HepG2 (cell line): ENCODE data around the gene ALDH3B1. TPM values are rescaled to one million over a fixed set of nuclear protein-coding genes. Genes with fewer than 3 reads are reported as not detected.
A peak's percentile ranks its signal among the peaks of the same experiment; 100 is the strongest.

Experiments
- ATAC-seq: fragments of 200-7000 bp; cut with Tn5 transposase; 3 replicates; pipeline ENCODE4 v1.9.1; 2020; ENCODE audit warnings: mild to moderate bottlenecking, moderate library complexity
- BruUV-seq: library from RNA; stranded (reverse); fragments of 400-500 nt; replicated peaks from 2 replicates; lab custom pipeline; 2021; lab: Mats Ljungman, UMichigan
- CTCF ChIA-PET: fragments of 300-600 bp; formaldehyde crosslinking; extraction: SDS; loops from one replicate; lab custom pipeline; 2021; ENCODE audit warnings: low total read pairs, inconsistent platforms, low intra/inter-chr PET ratio; lab: Yijun Ruan, JAX
- POLR2A ChIA-PET: fragments of 350-600 bp; sonication (Branson Sonifier 250); formaldehyde crosslinking; loops from one replicate; lab custom pipeline; 2020; ENCODE audit warnings: antibody characterized with exemption, inconsistent platforms; lab: Yijun Ruan, JAX
- DNase-seq: peaks from one replicate; pipeline ENCODE4 v3.0.0-alpha.2; 2015; ENCODE audit warnings: low spot score
- FAIRE-seq: peaks from 3 replicates; lab custom pipeline; 2011; peaks lifted over from hg19 to GRCh38; lab: Jason Lieb, UNC
- H2AFZ ChIP-seq: one replicate; pipeline ENCODE4 v1.6.1; 2011; ENCODE audit warnings: low read length, inconsistent platforms
- H3K27ac ChIP-seq: fragments of 300-600 bp; 3 replicates; pipeline ENCODE4 v1.8.0; 2011; ENCODE audit warnings: mixed run types, mild to moderate bottlenecking, mixed read lengths, low read length, inconsistent platforms; ENCODE audit not compliant: insufficient read depth; ENCODE audit errors: extremely low read length
- H3K27me3 ChIP-seq, 2 experiments: fragments of 200-600 bp in 1 of 2; 2 replicates in 1 of 2; 3 replicates in 1 of 2; pipeline versions ENCODE4 v1.6.0 to v1.8.0; 2011; ENCODE audit warnings: low read length in 2 of 2, mild to moderate bottlenecking in 2 of 2, moderate library complexity in 2 of 2, inconsistent platforms in 1 of 2; ENCODE audit not compliant: insufficient read depth in 2 of 2, control insufficient read depth in 1 of 2
- H3K36me3 ChIP-seq, 2 experiments: fragments of 200-600 bp in 1 of 2; replicated peaks in 1 of 2; 2 replicates in 1 of 2; 3 replicates in 1 of 2; pipeline versions ENCODE4 v1.5.1 to v1.8.0; 2011; ENCODE audit warnings: low read length in 2 of 2, inconsistent platforms in 1 of 2; ENCODE audit not compliant: insufficient read depth in 2 of 2, control insufficient read depth in 1 of 2
- H3K4me1 ChIP-seq: 2 replicates; pipeline ENCODE4 v1.5.1; 2012; ENCODE audit warnings: low read length, inconsistent platforms; ENCODE audit not compliant: insufficient read depth
- H3K4me2 ChIP-seq: 2 replicates; pipeline ENCODE4 v1.6.0; 2011; ENCODE audit warnings: low read depth, low read length, inconsistent platforms
- H3K4me3 ChIP-seq, 3 experiments: fragments of 200-600 bp in 1 of 3; sonication (generic), shearing (Covaris generic) in 1 of 3; replicated peaks in 1 of 3; 2 replicates each; pipeline ENCODE4 v1.5.1; 2011 to 2016; ENCODE audit warnings: low read length in 3 of 3, inconsistent platforms in 2 of 3, low read depth in 2 of 3, mild to moderate bottlenecking in 2 of 3, control low read depth in 1 of 3, mixed read lengths in 1 of 3; ENCODE audit not compliant: insufficient read depth in 1 of 3
- H3K79me2 ChIP-seq: one replicate; pipeline ENCODE4 v1.6.1; 2011; ENCODE audit warnings: low read length, inconsistent platforms; ENCODE audit not compliant: insufficient read depth
- H3K9ac ChIP-seq: 2 replicates; pipeline ENCODE4 v1.6.0; 2011; ENCODE audit warnings: mild to moderate bottlenecking, low read depth, low read length, inconsistent platforms; ENCODE audit not compliant: insufficient read depth
- H3K9me3 ChIP-seq: 2 replicates; pipeline ENCODE4 v1.5.1; 2012; ENCODE audit warnings: mild to moderate bottlenecking, low read length
- H4K20me1 ChIP-seq: 2 replicates; pipeline ENCODE4 v1.6.0; 2011; ENCODE audit warnings: inconsistent platforms, mild to moderate bottlenecking, low read length, moderate library complexity; ENCODE audit not compliant: insufficient read depth
- HDAC1 ChIP-seq: sonication (generic); formaldehyde crosslinking; IDR thresholded peaks from 2 replicates; pipeline ENCODE4 v1.5.1; 2020; ENCODE audit warnings: mild to moderate bottlenecking, missing genetic modification reagents
- ISX ChIP-seq: sonication (generic); formaldehyde crosslinking; conservative IDR thresholded peaks from 2 replicates; pipeline ENCODE4 v1.5.0; 2020; ENCODE audit warnings: missing genetic modification reagents
- NONO ChIP-seq, 2 experiments: fragments of 450-650 bp in 1 of 2; sonication (generic) in 1 of 2; formaldehyde crosslinking in 1 of 2; IDR thresholded peaks in 1 of 2; conservative IDR thresholded peaks in 1 of 2; 2 replicates each; pipeline versions ENCODE4 v1.6.1 to v1.8.0; 2017 to 2022; ENCODE audit warnings: mild to moderate bottlenecking in 1 of 2, missing genetic modification reagents in 1 of 2, moderate library complexity in 1 of 2
- NPAS2 ChIP-seq: sonication (generic); formaldehyde crosslinking; IDR thresholded peaks from 2 replicates; pipeline ENCODE4 v1.8.0; 2022; ENCODE audit warnings: mild to moderate bottlenecking, missing genetic modification reagents, borderline replicate concordance
- ONECUT2 ChIP-seq: sonication (generic); formaldehyde crosslinking; IDR thresholded peaks from 2 replicates; pipeline ENCODE4 v1.4.0; 2020; ENCODE audit warnings: missing genetic modification reagents
- TAF15 ChIP-seq: fragments of 200-400 bp; formaldehyde crosslinking; IDR thresholded peaks from one replicate; pipeline ENCODE4 v1.6.1; 2018; ENCODE audit warnings: mild to moderate bottlenecking, low read depth, low read length; ENCODE audit not compliant: poor library complexity, severe bottlenecking
- TBX2 ChIP-seq: sonication (generic); formaldehyde crosslinking; IDR thresholded peaks from 2 replicates; pipeline ENCODE4 v1.5.0; 2020; ENCODE audit warnings: missing genetic modification reagents, mild to moderate bottlenecking, borderline replicate concordance
- ZFY ChIP-seq: sonication (generic); formaldehyde crosslinking; IDR thresholded peaks from 2 replicates; pipeline ENCODE4 v1.4.0; 2020; ENCODE audit warnings: missing genetic modification reagents
- ZNF143 ChIP-seq: sonication (generic); formaldehyde crosslinking; IDR thresholded peaks from 2 replicates; pipeline ENCODE4 v1.4.0; 2020; ENCODE audit warnings: missing genetic modification reagents
- ZNF7 ChIP-seq: IDR thresholded peaks from 2 replicates; pipeline ENCODE4 v1.6.1; 2016; ENCODE audit warnings: missing biosample characterization, missing genetic modification reagents
- ZZZ3 ChIP-seq: sonication (generic); formaldehyde crosslinking; IDR thresholded peaks from 2 replicates; pipeline ENCODE4 v1.4.0; 2020; ENCODE audit warnings: missing genetic modification reagents, mild to moderate bottlenecking, borderline replicate concordance
- WGBS: methylation state at CpG from one replicate; pipeline ENCODE4 v1.1.6; 2017; ENCODE audit warnings: low lambda C conversion rate; 5-methylcytosine and 5-hydroxymethylcytosine counted together
- in situ Hi-C: cut with HindIII; loops from 2 replicates; pipeline ENCODE4 v1.10.0; 2017; ENCODE audit warnings: low pct_unique_long_range_greater_than_20kb; ENCODE audit not compliant: extremely low pct_ligation_motif_present
- intact Hi-C: fragments of 100-400 bp; cut with micrococcal nuclease; formaldehyde crosslinking; loops from one replicate; pipeline ENCODE4 v1.10.0; 2022; ENCODE audit not compliant: unreplicated experiment
- polyA plus RNA-seq, 8 experiments: library from polyadenylated mRNA; depleted of rRNA in 3 of 8; stranded (reverse) in 7 of 8; unstranded in 1 of 8; fragments of >200 nt; fragmentation: Illumina TruSeq in 4 of 8; extraction: Trizol in 4 of 8; gene quantifications; 2 replicates each; pipeline versions ENCODE4 v1.2.1 to v1.2.3, GENCODE V29; 2011 to 2016; ENCODE audit warnings: low read depth in 4 of 8, missing spikeins in 1 of 8, mixed read lengths in 1 of 8; ENCODE audit not compliant: insufficient read depth in 1 of 8
- total RNA-seq, 5 experiments: library from RNA; depleted of rRNA; stranded (reverse); fragments of >200 nt; fragmentation: Illumina TruSeq; extraction: Trizol; gene quantifications; 2 replicates each; pipeline ENCODE4 v1.2.3, GENCODE V29; 2016; ENCODE audit warnings: low read depth in 1 of 5
- TF ChIP-seq, protein P1 (sequence below), 2 experiments: fragments of 450-650 bp in 1 of 2; sonication (generic) in 1 of 2; formaldehyde crosslinking; IDR thresholded peaks; 2 replicates each; pipeline versions ENCODE4 v1.5.0 to v1.8.0; 2020 to 2022; ENCODE audit warnings: mild to moderate bottlenecking in 1 of 2, missing genetic modification reagents in 1 of 2
- TF ChIP-seq, protein P2 (sequence below): sonication (generic); formaldehyde crosslinking; IDR thresholded peaks from 2 replicates; pipeline ENCODE4 v1.4.0; 2020; ENCODE audit warnings: missing genetic modification reagents
- TF ChIP-seq, protein P3 (sequence below): sonication (generic); formaldehyde crosslinking; IDR thresholded peaks from 2 replicates; pipeline ENCODE4 v1.4.0; 2020; ENCODE audit warnings: missing genetic modification reagents

The ALDH3B1 gene
- total and polyA plus RNA-seq, 2 of the 13 experiments (the other 11 are each of a cell fraction or from before 2014, with no cell fraction given), result 4.0 to 6.7 TPM

DNA sequence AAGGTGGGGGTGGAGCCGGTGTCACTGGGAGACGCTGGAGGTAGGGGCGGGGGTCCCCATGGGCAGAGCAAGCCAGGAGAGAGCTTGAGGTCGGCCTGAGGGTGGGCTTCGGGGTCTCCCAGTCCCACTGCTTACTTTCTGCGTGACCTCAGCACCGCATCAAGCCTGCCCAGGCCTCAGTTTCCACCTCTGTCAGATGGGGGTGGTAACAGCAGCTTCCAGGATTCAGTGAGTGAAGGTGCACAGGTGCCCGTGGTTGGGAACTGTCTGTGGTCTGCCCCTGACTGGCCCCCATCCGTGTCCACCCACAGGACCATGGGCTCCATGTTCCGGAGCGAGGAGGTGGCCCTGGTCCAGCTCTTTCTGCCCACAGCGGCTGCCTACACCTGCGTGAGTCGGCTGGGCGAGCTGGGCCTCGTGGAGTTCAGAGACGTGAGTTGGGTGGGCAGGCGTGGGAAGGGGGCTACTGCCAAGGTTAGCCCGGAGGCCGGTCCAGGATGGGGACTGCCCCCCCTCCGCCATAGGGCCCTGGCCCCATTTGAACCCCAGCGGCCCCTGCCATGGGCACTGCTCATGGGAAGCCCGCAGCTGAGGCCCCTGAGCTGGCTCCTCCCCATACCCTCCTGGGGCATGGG is 30.9 kb downstream of the ALDH3B1 start:
- in situ Hi-C loops (no loop called here), intact Hi-C loops (no loop called here)
- Histone ChIP-seq H3K27ac (peak overlapping the region; percentile 95), H3K36me3 (peaks cover 2 to 11% of the 10 kb centered on the region in 2 experiments; a peak in 3 of 5 replicates), H3K4me3 (peak overlapping the region; percentile 76 to 84 (median 78); a peak in 5 of 6 replicates), H3K79me2 (peaks cover 17% of the 10 kb centered on the region), H2AFZ (no peak overlapping the region), H3K9me3 (no peaks in the 10 kb centered on the region), H3K4me2 (peak overlapping the region; percentile 99), H3K27me3 (no peaks in the 10 kb centered on the region), H4K20me1 (no peaks in the 10 kb centered on the region), H3K9ac (peak overlapping the region; percentile 92), H3K4me1 (peaks cover 30% of the 10 kb centered on the region)
- BruUV-seq, result no TSS peak
- no peak for DNase-seq
- 81% methylated on average over 11 of the region's 23 CpGs for WGBS
- ATAC-seq, result no peak
- ChIA-PET CTCF (no interaction called here), POLR2A (interaction anchor here (0.7 to 2.3 kb wide), 9 partner anchors 10 to 78 kb away, joined by 3 to 11 read pairs (median 5); partner anchors contain the start of genes ALDH3B1 and NDUFS8)
- TF ChIP-seq ZFY (CRISPR knock-in tag), result no peak
- TF ChIP-seq ZNF143 (CRISPR knock-in tag), result no peak
- TF ChIP-seq HDAC1 (CRISPR knock-in tag), result 0 out of 2 replicates have a peak, but pooled peaks have one; percentile 0
- TF ChIP-seq NPAS2 (CRISPR knock-in tag), result no peak
- TF ChIP-seq ONECUT2, result no peak
- no peak for TF ChIP-seq NONO (IDR thresholded peaks at IDR 0.05)
- 0 out of 2 replicates have a peak, but pooled peaks have one; percentile 23 for TF ChIP-seq NONO (CRISPR knock-in tag; conservative IDR thresholded peaks at IDR 0.05)
- TF ChIP-seq, protein P1, sequence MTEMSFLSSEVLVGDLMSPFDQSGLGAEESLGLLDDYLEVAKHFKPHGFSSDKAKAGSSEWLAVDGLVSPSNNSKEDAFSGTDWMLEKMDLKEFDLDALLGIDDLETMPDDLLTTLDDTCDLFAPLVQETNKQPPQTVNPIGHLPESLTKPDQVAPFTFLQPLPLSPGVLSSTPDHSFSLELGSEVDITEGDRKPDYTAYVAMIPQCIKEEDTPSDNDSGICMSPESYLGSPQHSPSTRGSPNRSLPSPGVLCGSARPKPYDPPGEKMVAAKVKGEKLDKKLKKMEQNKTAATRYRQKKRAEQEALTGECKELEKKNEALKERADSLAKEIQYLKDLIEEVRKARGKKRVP (CRISPR knock-in tag; IDR thresholded peaks at IDR 0.05), result no peak
- TF ChIP-seq TAF15, result peak; percentile 5
- TF ChIP-seq ZNF7, result no peak
- TF ChIP-seq, protein P2, sequence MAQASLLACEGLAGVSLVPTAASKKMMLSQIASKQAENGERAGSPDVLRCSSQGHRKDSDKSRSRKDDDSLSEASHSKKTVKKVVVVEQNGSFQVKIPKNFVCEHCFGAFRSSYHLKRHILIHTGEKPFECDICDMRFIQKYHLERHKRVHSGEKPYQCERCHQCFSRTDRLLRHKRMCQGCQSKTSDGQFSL (CRISPR knock-in tag), result no peak
- no peak for TF ChIP-seq TBX2 (CRISPR knock-in tag)
- no peak for TF ChIP-seq ZZZ3 (CRISPR knock-in tag)
- no peak for TF ChIP-seq ISX (CRISPR knock-in tag)
- TF ChIP-seq, protein P3, sequence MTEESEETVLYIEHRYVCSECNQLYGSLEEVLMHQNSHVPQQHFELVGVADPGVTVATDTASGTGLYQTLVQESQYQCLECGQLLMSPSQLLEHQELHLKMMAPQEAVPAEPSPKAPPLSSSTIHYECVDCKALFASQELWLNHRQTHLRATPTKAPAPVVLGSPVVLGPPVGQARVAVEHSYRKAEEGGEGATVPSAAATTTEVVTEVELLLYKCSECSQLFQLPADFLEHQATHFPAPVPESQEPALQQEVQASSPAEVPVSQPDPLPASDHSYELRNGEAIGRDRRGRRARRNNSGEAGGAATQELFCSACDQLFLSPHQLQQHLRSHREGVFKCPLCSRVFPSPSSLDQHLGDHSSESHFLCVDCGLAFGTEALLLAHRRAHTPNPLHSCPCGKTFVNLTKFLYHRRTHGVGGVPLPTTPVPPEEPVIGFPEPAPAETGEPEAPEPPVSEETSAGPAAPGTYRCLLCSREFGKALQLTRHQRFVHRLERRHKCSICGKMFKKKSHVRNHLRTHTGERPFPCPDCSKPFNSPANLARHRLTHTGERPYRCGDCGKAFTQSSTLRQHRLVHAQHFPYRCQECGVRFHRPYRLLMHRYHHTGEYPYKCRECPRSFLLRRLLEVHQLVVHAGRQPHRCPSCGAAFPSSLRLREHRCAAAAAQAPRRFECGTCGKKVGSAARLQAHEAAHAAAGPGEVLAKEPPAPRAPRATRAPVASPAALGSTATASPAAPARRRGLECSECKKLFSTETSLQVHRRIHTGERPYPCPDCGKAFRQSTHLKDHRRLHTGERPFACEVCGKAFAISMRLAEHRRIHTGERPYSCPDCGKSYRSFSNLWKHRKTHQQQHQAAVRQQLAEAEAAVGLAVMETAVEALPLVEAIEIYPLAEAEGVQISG (CRISPR knock-in tag), result no peak
- FAIRE-seq, result no peak
